ENCODE results near the gene CYP2R1.
"Not testable (repeated sequence)": the region's sequence is repeated elsewhere in the genome, so short reads cannot be mapped to it uniquely, and the experiment has no call there.

Gene CYP2R1

GRCh38 chr11:14863775-14864174 lies 28.3 kb downstream of the CYP2R1 start:
- not testable (repeated sequence) for H3K27ac ChIP-seq (ENCODE audit: low read length); H3K4me3 ChIP-seq (ENCODE audit: low read length); H3K27me3 ChIP-seq (ENCODE audit: control insufficient read depth, insufficient read depth, low read length); H3K4me1 ChIP-seq (ENCODE audit: control insufficient read depth, insufficient read depth, low read length); DNase-seq (ENCODE audit: low read depth, low spot score); H3K9me3 ChIP-seq (ENCODE audit: control insufficient read depth, insufficient read depth, low read length); H3K36me3 ChIP-seq (ENCODE audit: control insufficient read depth, insufficient read depth, low read length)
- WGBS (ENCODE audit: insufficient coverage, insufficient read length), result no CpG with 5 or more reads among the region's 4 CpGs

DNA sequence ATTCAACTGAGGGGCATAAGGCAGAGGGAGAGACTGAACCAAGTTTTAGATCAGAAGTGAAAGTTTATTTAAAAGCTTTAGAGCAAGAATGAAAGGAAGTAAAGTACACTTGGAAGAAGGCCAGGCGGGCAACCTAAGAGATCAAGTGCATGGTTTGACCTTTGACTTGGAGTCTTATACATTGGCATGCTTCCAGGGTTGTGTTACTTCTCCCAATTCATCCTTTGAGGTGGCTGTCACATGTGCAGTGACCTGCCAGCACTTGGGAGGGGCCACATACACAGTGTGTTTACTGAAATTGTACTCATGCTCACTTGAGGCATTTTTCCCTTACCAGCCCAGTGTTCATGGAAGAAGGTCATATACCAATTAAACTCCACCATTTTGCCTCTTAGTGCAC lies 30.4 kb downstream of the CYP2R1 start:
- Histone ChIP-seq H3K4me3 (ENCODE audit: low read length) (no peak overlapping the region), H3K36me3 (ENCODE audit: control insufficient read depth, insufficient read depth, low read length) (no peaks in the 10 kb centered on the region), H3K27ac (ENCODE audit: low read length) (no peak overlapping the region), H3K9me3 (ENCODE audit: control insufficient read depth, insufficient read depth, low read length) (no peaks in the 10 kb centered on the region), H3K4me1 (ENCODE audit: control insufficient read depth, insufficient read depth, low read length) (no peaks in the 10 kb centered on the region), H3K27me3 (ENCODE audit: control insufficient read depth, insufficient read depth, low read length) (no peaks in the 10 kb centered on the region)
- WGBS (ENCODE audit: insufficient coverage, insufficient read length), result no CpG with 5 or more reads among the region's 1 CpG
- no peak for DNase-seq (ENCODE audit: low read depth, low spot score)

GRCh38 chr11:14860511-14860910 lies 31.5 kb downstream of the CYP2R1 start:
- no peak overlapping the region for H3K27ac ChIP-seq (ENCODE audit: low read length)
- no peak for DNase-seq (ENCODE audit: low read depth, low spot score)
- no peak overlapping the region for H3K4me3 ChIP-seq (ENCODE audit: low read length)
- no peaks in the 10 kb centered on the region for H3K4me1 ChIP-seq (ENCODE audit: control insufficient read depth, insufficient read depth, low read length)
- no peaks in the 10 kb centered on the region for H3K36me3 ChIP-seq (ENCODE audit: control insufficient read depth, insufficient read depth, low read length)
- no CpG with 5 or more reads among the region's 2 CpGs for WGBS (ENCODE audit: insufficient coverage, insufficient read length)
- no peaks in the 10 kb centered on the region for H3K9me3 ChIP-seq (ENCODE audit: control insufficient read depth, insufficient read depth, low read length)
- H3K27me3 ChIP-seq (ENCODE audit: control insufficient read depth, insufficient read depth, low read length), result no peaks in the 10 kb centered on the region

DNA sequence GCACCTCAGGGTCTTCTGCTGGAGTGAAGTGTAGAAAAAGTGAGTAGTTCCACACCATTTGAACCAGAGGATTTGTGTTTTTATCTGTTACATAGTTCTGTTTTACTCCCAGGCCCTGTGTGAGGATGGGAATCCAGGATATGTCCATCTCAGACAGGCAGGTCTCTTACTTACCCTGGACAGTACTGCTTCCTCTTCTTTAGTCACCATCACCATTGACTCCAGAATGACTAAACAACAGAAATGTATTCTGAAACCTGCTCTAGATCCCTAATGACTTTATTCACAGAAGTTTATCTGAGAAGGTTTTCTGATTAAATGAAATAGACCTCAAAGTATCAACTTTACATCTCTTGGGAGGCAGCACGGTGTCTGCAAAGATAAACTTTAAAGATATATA lies 33.6 kb downstream of the CYP2R1 start:
- Histone ChIP-seq H3K27ac (ENCODE audit: low read length) (no peak overlapping the region), H3K9me3 (ENCODE audit: control insufficient read depth, insufficient read depth, low read length) (no peaks in the 10 kb centered on the region), H3K4me3 (ENCODE audit: low read length) (no peak overlapping the region), H3K27me3 (ENCODE audit: control insufficient read depth, insufficient read depth, low read length) (no peaks in the 10 kb centered on the region), H3K36me3 (ENCODE audit: control insufficient read depth, insufficient read depth, low read length) (no peaks in the 10 kb centered on the region), H3K4me1 (ENCODE audit: control insufficient read depth, insufficient read depth, low read length) (no peaks in the 10 kb centered on the region)
- DNase-seq (ENCODE audit: low read depth, low spot score), result no peak
- WGBS (ENCODE audit: insufficient coverage, insufficient read length), result no CpG with 5 or more reads among the region's 1 CpG

GRCh38 chr11:14857621-14858020 lies 34.4 kb downstream of the CYP2R1 start:
- no peak for DNase-seq (ENCODE audit: low read depth, low spot score)

GRCh38 chr11:14855890-14856289 lies 36.1 kb downstream of the CYP2R1 start:
- H3K27ac ChIP-seq (ENCODE audit: low read length), result no peak overlapping the region
- no CpG with 5 or more reads among the region's 1 CpG for WGBS (ENCODE audit: insufficient coverage, insufficient read length)
- no peak overlapping the region for H3K4me3 ChIP-seq (ENCODE audit: low read length)
- H3K4me1 ChIP-seq (ENCODE audit: control insufficient read depth, insufficient read depth, low read length), result no peaks in the 10 kb centered on the region
- no peaks in the 10 kb centered on the region for H3K36me3 ChIP-seq (ENCODE audit: control insufficient read depth, insufficient read depth, low read length)
- DNase-seq (ENCODE audit: low read depth, low spot score), result no peak
- no peaks in the 10 kb centered on the region for H3K27me3 ChIP-seq (ENCODE audit: control insufficient read depth, insufficient read depth, low read length)
- H3K9me3 ChIP-seq (ENCODE audit: control insufficient read depth, insufficient read depth, low read length), result no peaks in the 10 kb centered on the region

More at GRCh38 chr11:14857621-14858020, 34.4 kb downstream of the CYP2R1 start:
- Histone ChIP-seq H3K4me1 (ENCODE audit: control insufficient read depth, insufficient read depth, low read length) (no peaks in the 10 kb centered on the region), H3K4me3 (ENCODE audit: low read length) (no peak overlapping the region), H3K9me3 (ENCODE audit: control insufficient read depth, insufficient read depth, low read length) (no peaks in the 10 kb centered on the region), H3K27ac (ENCODE audit: low read length) (no peak overlapping the region), H3K36me3 (ENCODE audit: control insufficient read depth, insufficient read depth, low read length) (no peaks in the 10 kb centered on the region), H3K27me3 (ENCODE audit: control insufficient read depth, insufficient read depth, low read length) (no peaks in the 10 kb centered on the region)
- WGBS (ENCODE audit: insufficient coverage, insufficient read length), result no CpG with 5 or more reads among the region's 3 CpGs

GRCh38 chr11:14854057-14854456 lies 38.0 kb downstream of the CYP2R1 start:
- Histone ChIP-seq H3K27ac (ENCODE audit: low read length) (no peak overlapping the region), H3K4me1 (ENCODE audit: control insufficient read depth, insufficient read depth, low read length) (no peaks in the 10 kb centered on the region), H3K27me3 (ENCODE audit: control insufficient read depth, insufficient read depth, low read length) (no peaks in the 10 kb centered on the region), H3K4me3 (ENCODE audit: low read length) (no peak overlapping the region), H3K36me3 (ENCODE audit: control insufficient read depth, insufficient read depth, low read length) (no peaks in the 10 kb centered on the region), H3K9me3 (ENCODE audit: control insufficient read depth, insufficient read depth, low read length) (no peaks in the 10 kb centered on the region)
- no peak for DNase-seq (ENCODE audit: low read depth, low spot score)

- no peak overlapping the region for H3K27ac ChIP-seq (ENCODE audit: low read length)
- no peaks in the 10 kb centered on the region for H3K4me1 ChIP-seq (ENCODE audit: control insufficient read depth, insufficient read depth, low read length)
- DNase-seq (ENCODE audit: low read depth, low spot score), result no peak
- no peak overlapping the region for H3K4me3 ChIP-seq (ENCODE audit: low read length)
- H3K36me3 ChIP-seq (ENCODE audit: control insufficient read depth, insufficient read depth, low read length), result no peaks in the 10 kb centered on the region
- H3K9me3 ChIP-seq (ENCODE audit: control insufficient read depth, insufficient read depth, low read length), result no peaks in the 10 kb centered on the region
- WGBS (ENCODE audit: insufficient coverage, insufficient read length), result 100% methylated on average over 2 of the region's 4 CpGs
- H3K27me3 ChIP-seq (ENCODE audit: control insufficient read depth, insufficient read depth, low read length), result no peaks in the 10 kb centered on the region
Observed at GRCh38 chr11:14852571-14853177, 39.4 kb downstream of the CYP2R1 start.

- H3K27ac ChIP-seq (ENCODE audit: low read length), result no peak overlapping the region
- no peak for DNase-seq (ENCODE audit: low read depth, low spot score)
- H3K27me3 ChIP-seq (ENCODE audit: control insufficient read depth, insufficient read depth, low read length), result no peaks in the 10 kb centered on the region
- no peaks in the 10 kb centered on the region for H3K36me3 ChIP-seq (ENCODE audit: control insufficient read depth, insufficient read depth, low read length)
- no peaks in the 10 kb centered on the region for H3K9me3 ChIP-seq (ENCODE audit: control insufficient read depth, insufficient read depth, low read length)
- no peaks in the 10 kb centered on the region for H3K4me1 ChIP-seq (ENCODE audit: control insufficient read depth, insufficient read depth, low read length)
- H3K4me3 ChIP-seq (ENCODE audit: low read length), result no peak overlapping the region
- WGBS (ENCODE audit: insufficient coverage, insufficient read length), result no CpG with 5 or more reads among the region's 3 CpGs
Observed at GRCh38 chr11:14842002-14842401, 50.0 kb downstream of the CYP2R1 start.

- no peaks in the 10 kb centered on the region for H3K36me3 ChIP-seq (ENCODE audit: control insufficient read depth, insufficient read depth, low read length)
- no peak overlapping the region for H3K4me3 ChIP-seq (ENCODE audit: low read length)
- H3K4me1 ChIP-seq (ENCODE audit: control insufficient read depth, insufficient read depth, low read length), result no peaks in the 10 kb centered on the region
- H3K27ac ChIP-seq (ENCODE audit: low read length), result no peak overlapping the region
- H3K9me3 ChIP-seq (ENCODE audit: control insufficient read depth, insufficient read depth, low read length), result no peaks in the 10 kb centered on the region
- no peak for DNase-seq (ENCODE audit: low read depth, low spot score)
- no peaks in the 10 kb centered on the region for H3K27me3 ChIP-seq (ENCODE audit: control insufficient read depth, insufficient read depth, low read length)
Observed at GRCh38 chr11:14835496-14836492, 56.2 kb downstream of the CYP2R1 start.
